ENCODE measurements around the gene BSG. TPM values are rescaled to one million over a fixed set of nuclear protein-coding genes. Genes with fewer than 3 reads are reported as not detected.

The BSG gene
- total and polyA plus RNA-seq, 10 of the 15 experiments (the other 5 are each of a cell fraction or from before 2014, with no cell fraction given), result 2.8 to 297 (median 199) TPM

DNA sequence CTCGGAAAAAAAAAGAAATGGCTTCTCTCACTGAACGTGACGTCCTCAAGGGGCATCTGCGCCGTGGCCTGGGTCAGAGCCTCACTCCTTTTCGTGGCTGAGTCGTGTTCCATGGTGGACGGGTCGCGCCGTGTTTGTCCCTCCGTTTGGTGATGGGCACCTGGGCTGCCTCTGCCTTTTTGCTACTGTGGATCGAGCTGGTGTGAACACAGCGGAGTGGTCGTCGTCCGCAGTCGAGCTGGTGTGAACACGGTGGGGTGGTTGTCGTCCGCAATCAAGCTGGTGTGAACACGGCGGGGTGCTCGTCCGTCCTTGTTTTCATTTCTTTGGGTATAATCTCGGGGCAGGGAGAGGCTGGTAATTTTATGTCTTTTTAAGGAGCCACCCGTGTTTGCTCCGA is 28.9 kb downstream of the BSG start (continued):
- TF ChIP-seq CBX5 (IDR thresholded peaks at IDR 0.05; ENCODE audit: low read depth), result no peak
- TF ChIP-seq NBN (IDR thresholded peaks at IDR 0.05), result no peak
- no peak for TF ChIP-seq NR2C2 (IDR thresholded peaks at IDR 0.05; ENCODE audit: borderline replicate concordance, control insufficient read depth, insufficient read length, low read depth)
- TF ChIP-seq POU2F2 (IDR thresholded peaks at IDR 0.05; ENCODE audit: borderline replicate concordance, low read depth, low read length), result no peak

DNA sequence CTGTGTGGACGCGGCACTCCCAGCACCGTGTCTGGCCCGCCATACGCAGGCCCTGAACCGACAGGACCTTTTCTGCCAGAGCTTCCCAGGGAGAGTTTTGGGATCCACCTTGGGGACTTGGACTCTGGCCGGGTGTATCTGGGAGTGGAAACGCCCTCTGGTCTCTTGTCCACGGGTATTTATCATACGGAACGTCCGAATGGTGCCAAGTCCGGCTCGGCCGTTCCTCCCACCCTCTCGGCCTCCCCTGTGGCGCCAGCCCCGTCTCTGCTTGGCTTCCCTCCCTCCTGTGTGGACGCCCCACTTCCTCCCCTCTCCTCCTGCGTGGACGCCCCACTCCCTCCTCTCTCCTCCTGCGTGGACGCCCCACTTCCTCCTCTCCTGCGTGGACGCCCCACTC is 29.4 kb downstream of the BSG start:
- Histone ChIP-seq H3K27ac (ENCODE audit: control insufficient read depth, insufficient read depth) (no peak overlapping the region), H3K4me1 (ENCODE audit: control insufficient read depth, insufficient read depth, low read length) (no peaks in the 10 kb centered on the region), H3K27me3 (replicated peaks in 1 of 2; ENCODE audit: control insufficient read depth in 2 of 2, insufficient read depth in 2 of 2, low read length in 1 of 2) (no peaks in the 10 kb centered on the region; a peak in 1 of 4 replicates), H3K9me3 (replicated peaks; ENCODE audit: control insufficient read depth, insufficient read depth, low read length) (no peaks in the 10 kb centered on the region; the same call in 2 of the 3 replicates), H3K4me2 (ENCODE audit: control insufficient read depth, insufficient read depth) (no peak overlapping the region), H3K9ac (ENCODE audit: control insufficient read depth, insufficient read depth, low read length) (no peak overlapping the region), H3K4me3 (no peak overlapping the region), H3K36me3 (ENCODE audit: control insufficient read depth in 2 of 2, insufficient read depth in 2 of 2, low read length in 1 of 2) (no peaks in the 10 kb centered on the region), H4K20me1 (ENCODE audit: control insufficient read depth, insufficient read depth) (no peaks in the 10 kb centered on the region), H2AFZ (ENCODE audit: control insufficient read depth, low read depth, low read length) (no peak overlapping the region), H3K79me2 (ENCODE audit: control insufficient read depth, insufficient read depth, low read length) (no peaks in the 10 kb centered on the region)
- ATAC-seq (no peak), FAIRE-seq (no peak), DNase-seq (ENCODE audit: low read depth, low spot score) (no peak)
- CTCF ChIA-PET, result no interaction called here
- 72% methylated on average over 15 of the region's 25 CpGs for WGBS (ENCODE audit: insufficient coverage, insufficient replicate concordance, low lambda C conversion rate, missing lambda C conversion rate)
- POLR2A ChIA-PET, result no interaction called here
- in situ Hi-C loops (cut with MboI), result no loop called here
- intact Hi-C loops (cut with micrococcal nuclease; ENCODE audit: unreplicated experiment), result no loop called here
- no TSS peak for BruUV-seq (replicated peaks)
- RAD21 ChIA-PET (ENCODE audit: unreplicated experiment), result no interaction called here
- SMC1A ChIA-PET (ENCODE audit: uncharacterized antibody, unreplicated experiment), result no interaction called here
- TF ChIP-seq, protein P1, sequence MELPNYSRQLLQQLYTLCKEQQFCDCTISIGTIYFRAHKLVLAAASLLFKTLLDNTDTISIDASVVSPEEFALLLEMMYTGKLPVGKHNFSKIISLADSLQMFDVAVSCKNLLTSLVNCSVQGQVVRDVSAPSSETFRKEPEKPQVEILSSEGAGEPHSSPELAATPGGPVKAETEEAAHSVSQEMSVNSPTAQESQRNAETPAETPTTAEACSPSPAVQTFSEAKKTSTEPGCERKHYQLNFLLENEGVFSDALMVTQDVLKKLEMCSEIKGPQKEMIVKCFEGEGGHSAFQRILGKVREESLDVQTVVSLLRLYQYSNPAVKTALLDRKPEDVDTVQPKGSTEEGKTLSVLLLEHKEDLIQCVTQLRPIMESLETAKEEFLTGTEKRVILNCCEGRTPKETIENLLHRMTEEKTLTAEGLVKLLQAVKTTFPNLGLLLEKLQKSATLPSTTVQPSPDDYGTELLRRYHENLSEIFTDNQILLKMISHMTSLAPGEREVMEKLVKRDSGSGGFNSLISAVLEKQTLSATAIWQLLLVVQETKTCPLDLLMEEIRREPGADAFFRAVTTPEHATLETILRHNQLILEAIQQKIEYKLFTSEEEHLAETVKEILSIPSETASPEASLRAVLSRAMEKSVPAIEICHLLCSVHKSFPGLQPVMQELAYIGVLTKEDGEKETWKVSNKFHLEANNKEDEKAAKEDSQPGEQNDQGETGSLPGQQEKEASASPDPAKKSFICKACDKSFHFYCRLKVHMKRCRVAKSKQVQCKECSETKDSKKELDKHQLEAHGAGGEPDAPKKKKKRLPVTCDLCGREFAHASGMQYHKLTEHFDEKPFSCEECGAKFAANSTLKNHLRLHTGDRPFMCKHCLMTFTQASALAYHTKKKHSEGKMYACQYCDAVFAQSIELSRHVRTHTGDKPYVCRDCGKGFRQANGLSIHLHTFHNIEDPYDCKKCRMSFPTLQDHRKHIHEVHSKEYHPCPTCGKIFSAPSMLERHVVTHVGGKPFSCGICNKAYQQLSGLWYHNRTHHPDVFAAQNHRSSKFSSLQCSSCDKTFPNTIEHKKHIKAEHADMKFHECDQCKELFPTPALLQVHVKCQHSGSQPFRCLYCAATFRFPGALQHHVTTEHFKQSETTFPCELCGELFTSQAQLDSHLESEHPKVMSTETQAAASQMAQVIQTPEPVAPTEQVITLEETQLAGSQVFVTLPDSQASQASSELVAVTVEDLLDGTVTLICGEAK (IDR thresholded peaks at IDR 0.05; ENCODE audit: borderline replicate concordance), result no peak
- TF ChIP-seq KAT2A (conservative IDR thresholded peaks at IDR 0.05; ENCODE audit: control insufficient read depth, low read depth, low read length), result no peak
- no peak for TF ChIP-seq RUNX3 (IDR thresholded peaks at IDR 0.05; ENCODE audit: low read length)
- no peak for TF ChIP-seq POLR2AphosphoS5 (IDR thresholded peaks at IDR 0.05; ENCODE audit: low read length)
- TF ChIP-seq EED (IDR thresholded peaks at IDR 0.05; ENCODE audit: low read depth), result no peak
- TF ChIP-seq CREM (IDR thresholded peaks at IDR 0.05; ENCODE audit: low read depth), result no peak
- no peak for TF ChIP-seq PML (IDR thresholded peaks at IDR 0.05; ENCODE audit: low read length)
- TF ChIP-seq MAX (IDR thresholded peaks at IDR 0.05; ENCODE audit: low read depth, low read length), result no peak
- no peak for TF ChIP-seq FOS (IDR thresholded peaks at IDR 0.05; ENCODE audit: borderline replicate concordance, extremely low read depth, insufficient read length)
- TF ChIP-seq CUX1 (IDR thresholded peaks at IDR 0.05; ENCODE audit: insufficient replicate concordance, low read depth, low read length), result no peak
